GM23338 (cell line): ENCODE data around the gene SPHK1.

Source experiments
- CREB1 ChIP-seq: fragments of 250-450 bp; sonication (Bioruptor Pico); IDR thresholded peaks from 2 replicates; pipeline ENCODE4 v1.5.0; 2020; ENCODE audit warnings: low read depth, mild to moderate bottlenecking, moderate library complexity
- EZH2 ChIP-seq: fragments of 200-600 bp; sonication (generic); IDR thresholded peaks from one replicate; pipeline ENCODE4 v1.8.0; 2017; ENCODE audit warnings: antibody characterized with exemption, mild to moderate bottlenecking, low read depth; ENCODE audit not compliant: unreplicated experiment
- EZH2phosphoT487 ChIP-seq: fragments of 200-600 bp; sonication (generic); IDR thresholded peaks from one replicate; pipeline ENCODE4 v1.8.1; 2018; ENCODE audit warnings: antibody characterized with exemption; ENCODE audit not compliant: unreplicated experiment
- JUNB ChIP-seq: IDR thresholded peaks from one replicate; pipeline ENCODE4 v1.6.1; 2016; ENCODE audit warnings: antibody characterized with exemption; ENCODE audit not compliant: unreplicated experiment
- NANOG ChIP-seq: IDR thresholded peaks from 2 replicates; pipeline ENCODE4 v1.6.1; 2016; ENCODE audit warnings: antibody characterized with exemption, borderline replicate concordance
- POLR2AphosphoS5 ChIP-seq: IDR thresholded peaks from 2 replicates; pipeline ENCODE4 v1.6.1; 2016; ENCODE audit warnings: antibody characterized with exemption, low read depth
- STAT1 ChIP-seq: IDR thresholded peaks from one replicate; pipeline ENCODE4 v1.6.1; 2016; ENCODE audit warnings: antibody characterized with exemption; ENCODE audit not compliant: unreplicated experiment
- ZNF114 ChIP-seq: fragments of 250-450 bp; sonication (Bioruptor Pico); IDR thresholded peaks from 2 replicates; pipeline ENCODE4 v1.5.0; 2020; ENCODE audit warnings: mild to moderate bottlenecking, moderate library complexity
- ZNF331 ChIP-seq: fragments of 250-450 bp; sonication (Bioruptor Pico); IDR thresholded peaks from 2 replicates; pipeline ENCODE4 v1.5.0; 2020; ENCODE audit warnings: low read depth, mild to moderate bottlenecking, moderate library complexity
- TF ChIP-seq, protein P1 (sequence below), 2 experiments: fragments of 200-600 bp in 1 of 2; sonication (generic) in 1 of 2; conservative IDR thresholded peaks; 2 replicates each; pipeline versions ENCODE4 v1.5.1 to v1.6.1; 2016 to 2017; ENCODE audit warnings: antibody characterized with exemption in 2 of 2, low read depth in 2 of 2, mild to moderate bottlenecking in 2 of 2, moderate library complexity in 1 of 2
- TF ChIP-seq, protein P2 (sequence below): IDR thresholded peaks from one replicate; pipeline ENCODE4 v1.6.1; 2018; ENCODE audit warnings: antibody characterized with exemption; ENCODE audit not compliant: unreplicated experiment
- TF ChIP-seq, protein P3 (sequence below): IDR thresholded peaks from 2 replicates; pipeline ENCODE4 v1.6.1; 2016; ENCODE audit warnings: antibody characterized with exemption
- TF ChIP-seq, protein P4 (sequence below): fragments of 250-450 bp; sonication (Bioruptor Pico); IDR thresholded peaks from 2 replicates; pipeline ENCODE4 v1.5.0; 2020; ENCODE audit warnings: mild to moderate bottlenecking, moderate library complexity

DNA sequence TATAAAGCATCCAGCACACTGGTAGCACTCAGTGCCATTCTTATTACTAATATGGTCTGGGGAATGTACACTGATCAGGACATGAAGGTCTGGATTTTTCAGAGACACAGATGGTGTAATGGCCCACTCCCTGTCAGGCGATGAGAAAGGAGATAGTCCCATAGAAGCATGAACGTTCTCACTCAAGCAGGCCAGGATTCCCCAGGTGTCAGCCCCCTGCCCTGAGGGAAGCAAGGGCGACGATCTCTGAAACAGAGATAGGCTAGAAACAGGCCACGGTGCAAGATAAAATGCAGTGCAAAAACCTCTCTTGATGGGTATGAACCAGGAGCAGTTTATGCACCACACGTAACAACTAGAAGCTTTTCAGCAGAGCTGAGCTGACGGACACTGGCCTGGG, 41.3 kb upstream of the SPHK1 start:
- TF ChIP-seq, protein P1, sequence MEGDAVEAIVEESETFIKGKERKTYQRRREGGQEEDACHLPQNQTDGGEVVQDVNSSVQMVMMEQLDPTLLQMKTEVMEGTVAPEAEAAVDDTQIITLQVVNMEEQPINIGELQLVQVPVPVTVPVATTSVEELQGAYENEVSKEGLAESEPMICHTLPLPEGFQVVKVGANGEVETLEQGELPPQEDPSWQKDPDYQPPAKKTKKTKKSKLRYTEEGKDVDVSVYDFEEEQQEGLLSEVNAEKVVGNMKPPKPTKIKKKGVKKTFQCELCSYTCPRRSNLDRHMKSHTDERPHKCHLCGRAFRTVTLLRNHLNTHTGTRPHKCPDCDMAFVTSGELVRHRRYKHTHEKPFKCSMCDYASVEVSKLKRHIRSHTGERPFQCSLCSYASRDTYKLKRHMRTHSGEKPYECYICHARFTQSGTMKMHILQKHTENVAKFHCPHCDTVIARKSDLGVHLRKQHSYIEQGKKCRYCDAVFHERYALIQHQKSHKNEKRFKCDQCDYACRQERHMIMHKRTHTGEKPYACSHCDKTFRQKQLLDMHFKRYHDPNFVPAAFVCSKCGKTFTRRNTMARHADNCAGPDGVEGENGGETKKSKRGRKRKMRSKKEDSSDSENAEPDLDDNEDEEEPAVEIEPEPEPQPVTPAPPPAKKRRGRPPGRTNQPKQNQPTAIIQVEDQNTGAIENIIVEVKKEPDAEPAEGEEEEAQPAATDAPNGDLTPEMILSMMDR (conservative IDR thresholded peaks at IDR 0.05; ENCODE audit: low read depth in 2 of 2), result no peak
- TF ChIP-seq, protein P2, sequence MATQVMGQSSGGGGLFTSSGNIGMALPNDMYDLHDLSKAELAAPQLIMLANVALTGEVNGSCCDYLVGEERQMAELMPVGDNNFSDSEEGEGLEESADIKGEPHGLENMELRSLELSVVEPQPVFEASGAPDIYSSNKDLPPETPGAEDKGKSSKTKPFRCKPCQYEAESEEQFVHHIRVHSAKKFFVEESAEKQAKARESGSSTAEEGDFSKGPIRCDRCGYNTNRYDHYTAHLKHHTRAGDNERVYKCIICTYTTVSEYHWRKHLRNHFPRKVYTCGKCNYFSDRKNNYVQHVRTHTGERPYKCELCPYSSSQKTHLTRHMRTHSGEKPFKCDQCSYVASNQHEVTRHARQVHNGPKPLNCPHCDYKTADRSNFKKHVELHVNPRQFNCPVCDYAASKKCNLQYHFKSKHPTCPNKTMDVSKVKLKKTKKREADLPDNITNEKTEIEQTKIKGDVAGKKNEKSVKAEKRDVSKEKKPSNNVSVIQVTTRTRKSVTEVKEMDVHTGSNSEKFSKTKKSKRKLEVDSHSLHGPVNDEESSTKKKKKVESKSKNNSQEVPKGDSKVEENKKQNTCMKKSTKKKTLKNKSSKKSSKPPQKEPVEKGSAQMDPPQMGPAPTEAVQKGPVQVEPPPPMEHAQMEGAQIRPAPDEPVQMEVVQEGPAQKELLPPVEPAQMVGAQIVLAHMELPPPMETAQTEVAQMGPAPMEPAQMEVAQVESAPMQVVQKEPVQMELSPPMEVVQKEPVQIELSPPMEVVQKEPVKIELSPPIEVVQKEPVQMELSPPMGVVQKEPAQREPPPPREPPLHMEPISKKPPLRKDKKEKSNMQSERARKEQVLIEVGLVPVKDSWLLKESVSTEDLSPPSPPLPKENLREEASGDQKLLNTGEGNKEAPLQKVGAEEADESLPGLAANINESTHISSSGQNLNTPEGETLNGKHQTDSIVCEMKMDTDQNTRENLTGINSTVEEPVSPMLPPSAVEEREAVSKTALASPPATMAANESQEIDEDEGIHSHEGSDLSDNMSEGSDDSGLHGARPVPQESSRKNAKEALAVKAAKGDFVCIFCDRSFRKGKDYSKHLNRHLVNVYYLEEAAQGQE, result no peak
- TF ChIP-seq CREB1 (no peak), EZH2phosphoT487 (no peak), POLR2AphosphoS5 (no peak), NANOG (no peak), EZH2 (no peak), STAT1 (no peak), ZNF114 (CRISPR knock-in tag) (no peak), JUNB (no peak), ZNF331 (CRISPR knock-in tag) (no peak)
- TF ChIP-seq, protein P3, sequence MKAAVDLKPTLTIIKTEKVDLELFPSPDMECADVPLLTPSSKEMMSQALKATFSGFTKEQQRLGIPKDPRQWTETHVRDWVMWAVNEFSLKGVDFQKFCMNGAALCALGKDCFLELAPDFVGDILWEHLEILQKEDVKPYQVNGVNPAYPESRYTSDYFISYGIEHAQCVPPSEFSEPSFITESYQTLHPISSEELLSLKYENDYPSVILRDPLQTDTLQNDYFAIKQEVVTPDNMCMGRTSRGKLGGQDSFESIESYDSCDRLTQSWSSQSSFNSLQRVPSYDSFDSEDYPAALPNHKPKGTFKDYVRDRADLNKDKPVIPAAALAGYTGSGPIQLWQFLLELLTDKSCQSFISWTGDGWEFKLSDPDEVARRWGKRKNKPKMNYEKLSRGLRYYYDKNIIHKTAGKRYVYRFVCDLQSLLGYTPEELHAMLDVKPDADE, result no peak
- TF ChIP-seq, protein P4, sequence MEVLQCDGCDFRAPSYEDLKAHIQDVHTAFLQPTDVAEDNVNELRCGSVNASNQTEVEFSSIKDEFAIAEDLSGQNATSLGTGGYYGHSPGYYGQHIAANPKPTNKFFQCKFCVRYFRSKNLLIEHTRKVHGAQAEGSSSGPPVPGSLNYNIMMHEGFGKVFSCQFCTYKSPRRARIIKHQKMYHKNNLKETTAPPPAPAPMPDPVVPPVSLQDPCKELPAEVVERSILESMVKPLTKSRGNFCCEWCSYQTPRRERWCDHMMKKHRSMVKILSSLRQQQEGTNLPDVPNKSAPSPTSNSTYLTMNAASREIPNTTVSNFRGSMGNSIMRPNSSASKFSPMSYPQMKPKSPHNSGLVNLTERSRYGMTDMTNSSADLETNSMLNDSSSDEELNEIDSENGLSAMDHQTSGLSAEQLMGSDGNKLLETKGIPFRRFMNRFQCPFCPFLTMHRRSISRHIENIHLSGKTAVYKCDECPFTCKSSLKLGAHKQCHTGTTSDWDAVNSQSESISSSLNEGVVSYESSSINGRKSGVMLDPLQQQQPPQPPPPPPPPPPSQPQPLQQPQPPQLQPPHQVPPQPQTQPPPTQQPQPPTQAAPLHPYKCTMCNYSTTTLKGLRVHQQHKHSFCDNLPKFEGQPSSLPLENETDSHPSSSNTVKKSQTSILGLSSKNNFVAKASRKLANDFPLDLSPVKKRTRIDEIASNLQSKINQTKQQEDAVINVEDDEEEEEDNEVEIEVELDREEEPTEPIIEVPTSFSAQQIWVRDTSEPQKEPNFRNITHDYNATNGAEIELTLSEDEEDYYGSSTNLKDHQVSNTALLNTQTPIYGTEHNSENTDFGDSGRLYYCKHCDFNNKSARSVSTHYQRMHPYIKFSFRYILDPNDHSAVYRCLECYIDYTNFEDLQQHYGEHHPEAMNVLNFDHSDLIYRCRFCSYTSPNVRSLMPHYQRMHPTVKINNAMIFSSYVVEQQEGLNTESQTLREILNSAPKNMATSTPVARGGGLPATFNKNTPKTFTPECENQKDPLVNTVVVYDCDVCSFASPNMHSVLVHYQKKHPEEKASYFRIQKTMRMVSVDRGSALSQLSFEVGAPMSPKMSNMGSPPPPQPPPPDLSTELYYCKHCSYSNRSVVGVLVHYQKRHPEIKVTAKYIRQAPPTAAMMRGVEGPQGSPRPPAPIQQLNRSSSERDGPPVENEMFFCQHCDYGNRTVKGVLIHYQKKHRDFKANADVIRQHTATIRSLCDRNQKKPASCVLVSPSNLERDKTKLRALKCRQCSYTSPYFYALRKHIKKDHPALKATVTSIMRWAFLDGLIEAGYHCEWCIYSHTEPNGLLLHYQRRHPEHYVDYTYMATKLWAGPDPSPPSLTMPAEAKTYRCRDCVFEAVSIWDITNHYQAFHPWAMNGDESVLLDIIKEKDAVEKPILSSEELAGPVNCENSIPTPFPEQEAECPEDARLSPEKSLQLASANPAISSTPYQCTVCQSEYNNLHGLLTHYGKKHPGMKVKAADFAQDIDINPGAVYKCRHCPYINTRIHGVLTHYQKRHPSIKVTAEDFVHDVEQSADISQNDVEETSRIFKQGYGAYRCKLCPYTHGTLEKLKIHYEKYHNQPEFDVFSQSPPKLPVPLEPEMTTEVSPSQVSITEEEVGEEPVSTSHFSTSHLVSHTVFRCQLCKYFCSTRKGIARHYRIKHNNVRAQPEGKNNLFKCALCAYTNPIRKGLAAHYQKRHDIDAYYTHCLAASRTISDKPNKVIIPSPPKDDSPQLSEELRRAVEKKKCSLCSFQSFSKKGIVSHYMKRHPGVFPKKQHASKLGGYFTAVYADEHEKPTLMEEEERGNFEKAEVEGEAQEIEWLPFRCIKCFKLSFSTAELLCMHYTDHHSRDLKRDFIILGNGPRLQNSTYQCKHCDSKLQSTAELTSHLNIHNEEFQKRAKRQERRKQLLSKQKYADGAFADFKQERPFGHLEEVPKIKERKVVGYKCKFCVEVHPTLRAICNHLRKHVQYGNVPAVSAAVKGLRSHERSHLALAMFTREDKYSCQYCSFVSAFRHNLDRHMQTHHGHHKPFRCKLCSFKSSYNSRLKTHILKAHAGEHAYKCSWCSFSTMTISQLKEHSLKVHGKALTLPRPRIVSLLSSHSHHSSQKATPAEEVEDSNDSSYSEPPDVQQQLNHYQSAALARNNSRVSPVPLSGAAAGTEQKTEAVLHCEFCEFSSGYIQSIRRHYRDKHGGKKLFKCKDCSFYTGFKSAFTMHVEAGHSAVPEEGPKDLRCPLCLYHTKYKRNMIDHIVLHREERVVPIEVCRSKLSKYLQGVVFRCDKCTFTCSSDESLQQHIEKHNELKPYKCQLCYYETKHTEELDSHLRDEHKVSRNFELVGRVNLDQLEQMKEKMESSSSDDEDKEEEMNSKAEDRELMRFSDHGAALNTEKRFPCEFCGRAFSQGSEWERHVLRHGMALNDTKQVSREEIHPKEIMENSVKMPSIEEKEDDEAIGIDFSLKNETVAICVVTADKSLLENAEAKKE (CRISPR knock-in tag), result no peak
